Daoy (cell line): ENCODE measurements around the gene MSH4. TPM values are rescaled to one million over a fixed set of nuclear protein-coding genes. Genes with fewer than 3 reads are reported as not detected.
"Not testable (repeated sequence)": the region's sequence is repeated elsewhere in the genome, so short reads cannot be mapped to it uniquely, and the experiment has no call there.

Experiments used
- DNase-seq: peaks from one replicate; pipeline ENCODE4 v3.0.0-alpha.2; 2015; ENCODE audit warnings: low read depth
- total RNA-seq: library from RNA; depleted of rRNA; stranded (reverse); fragments of >200 nt; shearing (Covaris generic); gene quantifications from 2 replicates; pipeline ENCODE4 v1.2.3, GENCODE V29; 2014; rRNA removed

The MSH4 gene
- total RNA-seq, 1 experiment from 2014 or later: 0.34 TPM

DNA sequence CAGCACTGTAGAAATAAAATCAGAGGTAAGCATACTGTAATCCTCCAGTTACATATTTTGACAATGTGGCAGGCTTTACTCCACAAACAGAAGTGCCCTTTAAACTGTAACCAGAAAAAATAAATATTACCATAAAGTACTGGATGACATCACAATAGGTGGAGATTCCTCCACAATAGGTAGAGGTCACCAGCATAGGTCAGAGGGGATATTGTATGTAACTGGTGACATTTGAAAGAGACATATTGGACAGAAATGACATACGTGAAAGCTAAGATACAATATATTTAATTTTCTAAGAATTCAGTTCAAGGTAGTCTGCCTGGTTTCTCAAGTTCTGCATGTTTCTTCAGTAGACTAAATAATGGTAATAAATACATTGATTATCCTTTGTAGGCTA is 135.6 kb downstream of the MSH4 start, which contains the start of gene ASB17:
ASB17 (minus strand) TSS at position 101 of the 400 bp plus-strand sequence. CDS start 113 bp downstream, outside the sequence.
- DNase-seq: no peak

DNA sequence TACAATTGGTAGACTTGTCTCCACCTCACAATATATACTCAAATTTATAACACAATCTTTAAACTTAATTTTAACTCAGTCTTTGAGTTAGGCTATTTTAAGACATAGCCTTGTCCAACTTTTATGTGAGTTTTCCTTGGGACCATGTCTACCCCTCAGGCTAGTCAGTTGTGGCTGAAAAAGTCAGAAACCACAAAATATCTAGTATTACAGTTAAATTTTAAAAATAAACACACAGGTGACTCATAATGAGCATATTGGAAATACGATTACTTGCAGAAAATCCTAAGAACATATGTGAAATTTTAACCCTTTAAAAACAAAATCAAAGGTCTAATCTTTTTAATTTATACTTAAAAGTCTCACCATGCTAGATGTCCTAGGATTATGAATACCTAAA is 140.4 kb downstream of the MSH4 start:
- peak; percentile 20 for DNase-seq

DNA sequence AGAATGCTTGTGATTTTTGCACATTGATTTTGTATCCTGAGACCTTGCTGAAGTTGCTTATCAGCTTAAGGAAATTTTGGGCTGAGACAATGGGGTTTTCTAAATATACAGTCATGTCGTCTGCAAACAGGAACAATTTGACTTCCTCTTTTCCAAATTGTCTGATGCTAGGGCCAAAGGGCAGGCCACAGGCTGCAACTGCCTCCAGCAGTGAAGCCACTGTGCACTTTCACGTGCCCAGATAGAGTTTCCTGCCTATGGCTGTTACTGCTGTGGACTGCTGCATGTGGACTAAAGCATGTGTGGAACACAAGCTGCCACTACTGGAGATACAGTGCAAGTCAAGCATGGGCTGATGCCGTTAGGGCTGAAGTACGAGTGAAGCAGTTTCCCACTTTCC is 146.4 kb downstream of the MSH4 start:
- DNase-seq: not testable (repeated sequence)

DNA sequence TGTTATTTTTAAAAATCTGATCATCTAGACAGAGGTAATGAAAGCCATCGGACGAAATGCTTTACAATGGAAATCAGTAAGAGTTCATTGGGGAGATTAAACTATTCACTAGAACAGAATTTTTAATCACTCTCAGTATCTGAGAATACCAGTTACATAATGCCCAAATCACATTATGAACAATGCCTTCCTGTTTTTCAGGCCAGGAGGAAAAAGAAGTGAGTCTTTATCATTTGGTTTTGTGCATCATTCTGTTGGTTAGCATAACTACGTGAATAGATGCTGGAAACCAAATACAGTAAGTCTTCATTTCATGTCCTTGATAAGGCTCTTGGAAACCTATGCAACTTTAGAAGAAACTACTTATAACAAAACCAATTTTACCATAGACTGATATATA is 153.5 kb downstream of the MSH4 start:
- no peak for DNase-seq

DNA sequence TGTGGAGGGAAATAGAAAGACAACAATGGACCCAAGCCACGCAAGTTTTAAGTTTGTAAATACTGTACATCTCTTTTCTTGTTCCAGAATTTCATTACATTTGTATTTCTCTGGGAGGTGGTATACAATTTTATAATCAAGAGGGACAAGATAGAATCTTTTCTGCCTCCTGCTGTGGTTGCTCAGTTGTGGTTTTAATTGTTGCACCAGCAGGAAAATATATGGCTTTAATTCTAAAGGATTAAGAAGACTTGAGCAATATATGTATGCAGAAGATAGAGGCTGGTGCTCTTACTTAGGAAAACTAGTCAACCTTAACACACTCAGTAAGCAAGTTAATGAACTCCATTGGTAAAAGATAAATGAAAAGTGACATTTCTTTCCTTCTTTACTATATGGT is 155.3 kb downstream of the MSH4 start:
- DNase-seq: no peak

DNA sequence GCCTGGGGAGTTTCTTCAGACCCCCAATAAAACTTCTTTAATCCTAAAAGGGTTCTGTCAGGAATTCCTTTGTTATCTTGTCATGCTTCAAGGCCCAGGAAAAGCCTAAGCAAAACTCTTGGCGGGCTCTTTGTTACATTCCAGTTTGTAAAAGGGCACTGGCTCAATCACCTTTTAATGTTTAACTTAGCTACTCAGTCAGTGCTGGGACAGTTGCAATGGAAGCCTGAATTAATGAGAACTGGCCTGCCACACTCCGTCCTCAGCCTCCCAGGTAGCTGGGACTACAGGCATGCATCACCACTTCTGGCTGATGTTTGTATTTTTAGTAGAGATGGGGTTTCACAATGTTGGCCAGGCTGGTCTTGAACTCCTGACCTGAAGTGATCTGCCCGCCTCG is 156.8 kb downstream of the MSH4 start:
- no peak for DNase-seq

DNA sequence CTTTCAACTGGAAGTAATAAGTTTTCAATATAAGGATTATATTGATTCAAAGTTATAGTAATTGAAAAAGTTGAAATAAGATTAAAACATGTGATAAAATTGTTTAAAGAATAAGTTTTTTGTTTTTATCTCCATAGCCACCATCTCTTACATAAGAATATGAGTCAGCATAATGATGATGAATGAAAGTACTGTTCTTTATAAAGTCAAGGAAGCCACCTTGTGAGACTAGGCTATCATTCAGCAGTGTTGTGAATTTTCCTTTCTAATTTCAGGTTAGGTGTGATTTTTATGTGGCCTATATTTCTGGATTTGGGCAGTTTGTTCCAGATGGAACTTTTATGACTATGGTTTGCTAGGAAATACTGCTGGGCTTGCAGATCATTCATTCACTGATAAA is 157.9 kb downstream of the MSH4 start:
- DNase-seq: no peak

Other genes starting within 250 kb of the MSH4 start
- gene SLC44A5, start 185.8 kb upstream of the MSH4 start, total RNA-seq: 0.91 and 1.6 TPM in 2 replicates
- gene ACADM, start 72.2 kb upstream of the MSH4 start, total RNA-seq: 117 and 149 TPM in 2 replicates
- 293 and 337 TPM in 2 replicates for gene RABGGTB, start 10.6 kb upstream of the MSH4 start, total RNA-seq
- gene ASB17, start 135.5 kb downstream of the MSH4 start, total RNA-seq: not detected in 2 replicates